Hepatocyte (in vitro differentiated cells): ENCODE measurements around the gene RAB43.

Experiments
- CTCF ChIP-seq: fragments of 200-600 bp; sonication (generic); IDR thresholded peaks from 2 replicates; pipeline ENCODE4 v1.5.1; 2016; ENCODE audit warnings: antibody characterized with exemption, mild to moderate bottlenecking; ENCODE audit not compliant: poor library complexity
- EZH2 ChIP-seq: fragments of 200-600 bp; sonication (generic); IDR thresholded peaks from 2 replicates; pipeline ENCODE4 v1.6.1; 2016; ENCODE audit warnings: antibody characterized with exemption, mild to moderate bottlenecking, borderline replicate concordance

DNA sequence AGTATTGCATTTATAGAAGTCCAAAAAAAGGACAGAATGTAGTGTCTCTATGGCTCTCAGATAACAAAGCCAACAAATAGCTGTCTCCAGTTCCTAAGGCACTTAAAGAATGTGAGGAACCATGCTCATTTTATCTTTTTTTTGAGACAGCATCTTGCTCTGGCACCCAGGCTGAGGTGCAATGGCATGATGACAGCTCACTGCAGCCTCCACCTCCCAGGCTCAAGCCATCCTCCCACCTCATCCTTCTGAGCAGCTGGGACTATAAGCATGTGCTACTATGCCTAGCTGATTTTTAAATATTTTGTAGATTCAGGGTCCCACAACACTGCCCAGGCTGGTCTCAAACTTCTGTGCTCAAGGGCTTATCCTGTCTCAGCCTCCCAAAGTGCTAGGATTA is 23.2 kb upstream of the RAB43 start:
- TF ChIP-seq CTCF (no peak), EZH2 (no peak)
